HPDE6-E6E7 (cell line): ENCODE measurements around the gene FEM1B.

Experiments used
- DNase-seq: peaks from one replicate; pipeline ENCODE4 v3.0.0; 2011; ENCODE audit warnings: missing footprints; ENCODE audit errors: extremely low spot score

The FEM1B gene

GRCh38 chr15:68285259-68285980 is 7.9 kb downstream of the FEM1B start:
- DNase-seq = no peak

- no peak for DNase-seq
Observed at GRCh38 chr15:68286256-68286655, 8.7 kb downstream of the FEM1B start.

GRCh38 chr15:68289057-68289456 is 11.5 kb downstream of the FEM1B start:
- DNase-seq = no peak

- no peak for DNase-seq
Observed at GRCh38 chr15:68289621-68290352, 12.2 kb downstream of the FEM1B start.

GRCh38 chr15:68290715-68291114 is 13.2 kb downstream of the FEM1B start:
- no peak for DNase-seq

- DNase-seq = no peak
Observed at GRCh38 chr15:68292157-68292781, 14.7 kb downstream of the FEM1B start.

- DNase-seq = no peak
Observed at GRCh38 chr15:68292967-68293366, 15.4 kb downstream of the FEM1B start.

- DNase-seq = no peak
Observed at GRCh38 chr15:68295014-68295805, 17.7 kb downstream of the FEM1B start.

GRCh38 chr15:68298336-68298735 is 20.8 kb downstream of the FEM1B start:
- no peak for DNase-seq

GRCh38 chr15:68298882-68299381 is 21.4 kb downstream of the FEM1B start:
- DNase-seq = no peak

GRCh38 chr15:68299436-68299835 is 21.9 kb downstream of the FEM1B start:
- DNase-seq = no peak

- DNase-seq = no peak
Observed at GRCh38 chr15:68300115-68300940, 22.8 kb downstream of the FEM1B start.

- DNase-seq = no peak
Observed at GRCh38 chr15:68301301-68301700, 23.8 kb downstream of the FEM1B start.

- DNase-seq = no peak
Observed at GRCh38 chr15:68302729-68303128, 25.2 kb downstream of the FEM1B start.

- DNase-seq = no peak
Observed at GRCh38 chr15:68303134-68303533, 25.6 kb downstream of the FEM1B start.

- no peak for DNase-seq
Observed at GRCh38 chr15:68303560-68304436, 26.3 kb downstream of the FEM1B start.

- peak; percentile 54 for DNase-seq
Observed at GRCh38 chr15:68304589-68305337, 27.2 kb downstream of the FEM1B start.

- no peak for DNase-seq
Observed at GRCh38 chr15:68305420-68305871, 27.9 kb downstream of the FEM1B start.
